PFSK-1 (cell line): Measurements from ENCODE around the gene PRND.

Source experiments
- FOXP2 ChIP-seq: optimal IDR thresholded peaks from 2 replicates; pipeline ENCODE3; 2011; ENCODE audit warnings: borderline replicate concordance, control low read depth, inconsistent platforms; ENCODE audit not compliant: insufficient read depth; ENCODE audit errors: extremely low read length, extremely low read depth
- POLR2AphosphoS5 ChIP-seq: IDR thresholded peaks from 2 replicates; pipeline ENCODE4 v1.6.1; 2012; ENCODE audit warnings: low read depth, mild to moderate bottlenecking, control low read depth, low read length, moderate library complexity
- SIN3A ChIP-seq: IDR thresholded peaks from 2 replicates; pipeline ENCODE4 v1.6.1; 2012; ENCODE audit warnings: mild to moderate bottlenecking, low read length, moderate library complexity, borderline replicate concordance; ENCODE audit not compliant: insufficient read depth
- TAF1 ChIP-seq: IDR thresholded peaks from 2 replicates; pipeline ENCODE4 v1.6.1; 2012; ENCODE audit warnings: low read length, control low read depth, borderline replicate concordance; ENCODE audit not compliant: insufficient read depth
- TF ChIP-seq, protein P1 (sequence below), 2 experiments: IDR thresholded peaks; 2 replicates each; pipeline versions ENCODE4 v1.6.1 to v1.8.0; 2011 to 2012; ENCODE audit warnings: low read depth in 2 of 2, low read length in 2 of 2, control low read depth in 1 of 2, inconsistent platforms in 1 of 2, mild to moderate bottlenecking in 1 of 2, moderate library complexity in 1 of 2; ENCODE audit not compliant: insufficient read depth in 1 of 2

PRND gene

DNA sequence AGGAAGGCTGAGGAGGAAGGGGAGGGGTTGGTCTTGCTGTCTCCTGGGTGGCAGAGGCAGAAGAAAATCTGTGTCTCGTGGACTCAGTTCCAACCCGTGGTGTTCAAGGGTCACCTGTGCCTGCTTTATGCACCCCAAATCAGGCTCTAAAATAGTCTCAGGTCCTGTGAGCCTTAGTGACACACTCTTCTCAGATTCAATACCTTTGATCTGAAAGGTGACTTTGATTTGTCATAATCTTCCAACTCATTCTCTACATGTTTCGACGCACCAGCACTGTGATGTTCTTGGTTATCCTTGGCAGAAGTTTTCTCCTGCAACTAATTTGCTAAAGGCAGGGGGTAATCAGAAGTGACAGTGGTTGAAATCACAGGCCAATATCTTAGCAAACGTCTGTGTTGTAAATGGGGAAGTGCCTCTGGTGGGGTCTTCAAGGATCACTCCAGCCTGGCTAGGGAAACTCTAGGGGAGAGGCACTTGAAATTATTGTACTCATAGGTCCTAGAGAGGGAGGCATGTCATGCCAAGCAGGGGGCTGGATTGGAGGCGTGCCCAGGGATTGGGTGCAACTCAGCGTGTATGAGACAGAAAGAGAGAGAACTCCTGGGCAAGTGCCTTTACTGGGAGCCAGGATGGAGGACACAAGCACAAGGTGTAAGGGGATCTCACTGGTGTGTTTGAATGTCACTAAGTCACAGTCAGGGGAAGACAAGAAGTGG, 19.0 kb upstream of the PRND start:
- TF ChIP-seq POLR2AphosphoS5 (no peak), FOXP2 (no peak), TAF1 (no peak), SIN3A (no peak)
- TF ChIP-seq, protein P1, sequence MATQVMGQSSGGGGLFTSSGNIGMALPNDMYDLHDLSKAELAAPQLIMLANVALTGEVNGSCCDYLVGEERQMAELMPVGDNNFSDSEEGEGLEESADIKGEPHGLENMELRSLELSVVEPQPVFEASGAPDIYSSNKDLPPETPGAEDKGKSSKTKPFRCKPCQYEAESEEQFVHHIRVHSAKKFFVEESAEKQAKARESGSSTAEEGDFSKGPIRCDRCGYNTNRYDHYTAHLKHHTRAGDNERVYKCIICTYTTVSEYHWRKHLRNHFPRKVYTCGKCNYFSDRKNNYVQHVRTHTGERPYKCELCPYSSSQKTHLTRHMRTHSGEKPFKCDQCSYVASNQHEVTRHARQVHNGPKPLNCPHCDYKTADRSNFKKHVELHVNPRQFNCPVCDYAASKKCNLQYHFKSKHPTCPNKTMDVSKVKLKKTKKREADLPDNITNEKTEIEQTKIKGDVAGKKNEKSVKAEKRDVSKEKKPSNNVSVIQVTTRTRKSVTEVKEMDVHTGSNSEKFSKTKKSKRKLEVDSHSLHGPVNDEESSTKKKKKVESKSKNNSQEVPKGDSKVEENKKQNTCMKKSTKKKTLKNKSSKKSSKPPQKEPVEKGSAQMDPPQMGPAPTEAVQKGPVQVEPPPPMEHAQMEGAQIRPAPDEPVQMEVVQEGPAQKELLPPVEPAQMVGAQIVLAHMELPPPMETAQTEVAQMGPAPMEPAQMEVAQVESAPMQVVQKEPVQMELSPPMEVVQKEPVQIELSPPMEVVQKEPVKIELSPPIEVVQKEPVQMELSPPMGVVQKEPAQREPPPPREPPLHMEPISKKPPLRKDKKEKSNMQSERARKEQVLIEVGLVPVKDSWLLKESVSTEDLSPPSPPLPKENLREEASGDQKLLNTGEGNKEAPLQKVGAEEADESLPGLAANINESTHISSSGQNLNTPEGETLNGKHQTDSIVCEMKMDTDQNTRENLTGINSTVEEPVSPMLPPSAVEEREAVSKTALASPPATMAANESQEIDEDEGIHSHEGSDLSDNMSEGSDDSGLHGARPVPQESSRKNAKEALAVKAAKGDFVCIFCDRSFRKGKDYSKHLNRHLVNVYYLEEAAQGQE (IDR thresholded peaks at IDR 0.05; ENCODE audit: insufficient read depth in 1 of 2, low read depth in 2 of 2, low read length in 2 of 2): no peak

DNA sequence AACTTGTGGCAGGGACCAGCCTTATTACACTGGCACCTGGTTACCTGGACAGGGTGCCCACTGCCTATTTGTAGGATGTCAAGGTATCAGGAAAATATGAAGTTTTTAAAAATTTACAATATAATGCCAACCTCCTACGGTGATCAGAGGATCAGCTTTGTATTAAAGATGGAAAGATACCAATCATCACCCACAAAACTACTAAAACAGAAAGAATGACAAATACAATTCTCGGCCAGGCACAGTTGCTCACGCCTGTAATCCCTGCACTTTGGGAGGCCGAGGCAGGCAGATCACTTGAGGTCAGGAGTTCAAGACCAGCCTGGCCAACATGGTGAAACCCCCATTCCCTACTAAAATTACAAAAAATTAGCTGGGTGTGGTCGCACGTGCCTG, 18.4 kb upstream of the PRND start:
- TF ChIP-seq POLR2AphosphoS5: no peak
- TF ChIP-seq SIN3A: no peak
- TF ChIP-seq FOXP2: no peak
- TF ChIP-seq TAF1: no peak
- TF ChIP-seq, protein P1 (IDR thresholded peaks at IDR 0.05; ENCODE audit: insufficient read depth in 1 of 2, low read depth in 2 of 2, low read length in 2 of 2): no peak

DNA sequence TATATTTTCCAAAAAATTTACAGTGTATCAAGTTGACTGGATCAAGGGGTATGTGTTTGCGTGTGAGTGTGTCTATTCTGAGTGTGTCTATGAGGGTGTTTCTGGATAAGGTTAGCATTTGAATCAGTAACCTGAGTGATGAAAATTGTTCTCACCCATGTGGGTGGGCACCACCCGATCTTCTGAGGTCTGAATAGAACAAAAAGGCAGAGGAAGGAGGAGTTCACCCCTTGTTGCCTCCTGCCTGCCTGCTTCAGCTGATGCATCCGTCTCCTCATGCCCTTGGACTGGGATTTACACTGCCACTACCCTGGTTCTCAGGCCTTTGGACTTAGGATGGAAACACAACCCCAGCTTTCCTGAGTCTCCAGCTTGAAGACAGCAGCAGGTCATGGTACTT, 13.7 kb upstream of the PRND start:
- TF ChIP-seq POLR2AphosphoS5 (no peak), TAF1 (no peak), SIN3A (no peak), FOXP2 (no peak)
- TF ChIP-seq, protein P1 (IDR thresholded peaks at IDR 0.05; ENCODE audit: insufficient read depth in 1 of 2, low read depth in 2 of 2, low read length in 2 of 2): no peak

DNA sequence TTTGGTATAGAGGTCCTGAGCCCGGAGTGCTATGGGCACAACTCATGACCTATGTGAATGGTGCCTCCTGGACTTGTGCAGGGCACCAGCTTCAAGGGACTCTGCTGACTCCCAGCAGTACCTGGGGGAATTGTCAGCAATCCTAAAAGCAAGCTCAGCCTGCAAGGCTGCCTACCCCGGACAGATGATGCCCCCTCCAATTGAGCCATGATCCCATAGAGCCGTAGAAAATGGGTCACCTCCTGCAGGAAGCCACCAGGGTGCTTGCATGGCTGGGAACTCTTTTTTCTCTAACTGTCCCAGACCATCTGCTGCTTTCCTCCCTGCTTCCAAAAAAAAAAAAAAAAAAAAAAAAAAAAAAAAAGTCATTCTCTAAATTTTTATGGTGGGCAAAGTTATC, 12.9 kb upstream of the PRND start:
- TF ChIP-seq FOXP2 (no peak), TAF1 (no peak), SIN3A (no peak)
- TF ChIP-seq, protein P1 (IDR thresholded peaks at IDR 0.05; ENCODE audit: insufficient read depth in 1 of 2, low read depth in 2 of 2, low read length in 2 of 2): no peak
